ENCODE results near the gene MIER2.
"Not testable (repeated sequence)": the region's sequence is repeated elsewhere in the genome, so short reads cannot be mapped to it uniquely, and the experiment has no call there.

Gene MIER2, protein sequence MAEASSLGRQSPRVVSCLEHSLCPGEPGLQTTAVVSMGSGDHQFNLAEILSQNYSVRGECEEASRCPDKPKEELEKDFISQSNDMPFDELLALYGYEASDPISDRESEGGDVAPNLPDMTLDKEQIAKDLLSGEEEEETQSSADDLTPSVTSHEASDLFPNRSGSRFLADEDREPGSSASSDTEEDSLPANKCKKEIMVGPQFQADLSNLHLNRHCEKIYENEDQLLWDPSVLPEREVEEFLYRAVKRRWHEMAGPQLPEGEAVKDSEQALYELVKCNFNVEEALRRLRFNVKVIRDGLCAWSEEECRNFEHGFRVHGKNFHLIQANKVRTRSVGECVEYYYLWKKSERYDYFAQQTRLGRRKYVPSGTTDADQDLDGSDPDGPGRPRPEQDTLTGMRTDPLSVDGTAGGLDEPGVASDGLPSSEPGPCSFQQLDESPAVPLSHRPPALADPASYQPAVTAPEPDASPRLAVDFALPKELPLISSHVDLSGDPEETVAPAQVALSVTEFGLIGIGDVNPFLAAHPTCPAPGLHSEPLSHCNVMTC

GRCh38 chr19:344625-345319 is at the start of gene MIER2:
MIER2 (minus strand) TSS chr19:344796; CDS start chr19:344782, 14 bp downstream.
- peaks cover 36% of the 10 kb centered on the region for H3K4me1 ChIP-seq (ENCODE audit: control insufficient read depth, insufficient read depth, low read length)
- H3K27ac ChIP-seq (ENCODE audit: low read length), result peak within 1 kb of the TSS; percentile 41

GRCh38 chr19:393560-393959 is 49.0 kb upstream of the MIER2 start:
- not testable (repeated sequence) for H3K9ac ChIP-seq (ENCODE audit: low read length in 2 of 2); H3K9me3 ChIP-seq (ENCODE audit: control insufficient read depth in 2 of 2, low read length in 2 of 2); H3K4me1 ChIP-seq (ENCODE audit: control insufficient read depth, insufficient read depth, low read length); H3K36me3 ChIP-seq (ENCODE audit: control insufficient read depth in 2 of 2, insufficient read depth in 2 of 2, low read length in 2 of 2); H3K27ac ChIP-seq (ENCODE audit: low read length); H3K4me3 ChIP-seq (ENCODE audit: low read length in 2 of 2)
- H3K27me3 ChIP-seq (ENCODE audit: control insufficient read depth in 1 of 2, insufficient read depth in 2 of 2, low read length in 2 of 2), result peaks cover 9 to 21% of the 10 kb centered on the region in 2 donors

More at GRCh38 chr19:344625-345319, at the start of gene MIER2:
- H3K9ac ChIP-seq (ENCODE audit: low read length in 2 of 2), result peak within 1 kb of the TSS; percentile 69 to 72
- H3K36me3 ChIP-seq (ENCODE audit: control insufficient read depth in 2 of 2, insufficient read depth in 2 of 2, low read length in 2 of 2), result peaks cover 0 to 3% of the 10 kb centered on the region in 2 donors
- H3K27me3 ChIP-seq (ENCODE audit: control insufficient read depth in 1 of 2, insufficient read depth in 2 of 2, low read length in 2 of 2), result peaks cover 0 to 2% of the 10 kb centered on the region in 2 donors
- H3K4me3 ChIP-seq (ENCODE audit: low read length in 2 of 2), result peak within 1 kb of the TSS; percentile 71 to 78
- H3K9me3 ChIP-seq (ENCODE audit: control insufficient read depth in 2 of 2, low read length in 2 of 2), result no peaks in the 10 kb centered on the region

- no peaks in the 10 kb centered on the region for H3K36me3 ChIP-seq (ENCODE audit: control insufficient read depth in 2 of 2, insufficient read depth in 2 of 2, low read length in 2 of 2)
- H3K4me3 ChIP-seq (ENCODE audit: low read length in 2 of 2), result no peak overlapping the region
- H3K9ac ChIP-seq (ENCODE audit: low read length in 2 of 2), result no peak overlapping the region
Observed at GRCh38 chr19:392375-392970, 47.9 kb upstream of the MIER2 start.

DNA sequence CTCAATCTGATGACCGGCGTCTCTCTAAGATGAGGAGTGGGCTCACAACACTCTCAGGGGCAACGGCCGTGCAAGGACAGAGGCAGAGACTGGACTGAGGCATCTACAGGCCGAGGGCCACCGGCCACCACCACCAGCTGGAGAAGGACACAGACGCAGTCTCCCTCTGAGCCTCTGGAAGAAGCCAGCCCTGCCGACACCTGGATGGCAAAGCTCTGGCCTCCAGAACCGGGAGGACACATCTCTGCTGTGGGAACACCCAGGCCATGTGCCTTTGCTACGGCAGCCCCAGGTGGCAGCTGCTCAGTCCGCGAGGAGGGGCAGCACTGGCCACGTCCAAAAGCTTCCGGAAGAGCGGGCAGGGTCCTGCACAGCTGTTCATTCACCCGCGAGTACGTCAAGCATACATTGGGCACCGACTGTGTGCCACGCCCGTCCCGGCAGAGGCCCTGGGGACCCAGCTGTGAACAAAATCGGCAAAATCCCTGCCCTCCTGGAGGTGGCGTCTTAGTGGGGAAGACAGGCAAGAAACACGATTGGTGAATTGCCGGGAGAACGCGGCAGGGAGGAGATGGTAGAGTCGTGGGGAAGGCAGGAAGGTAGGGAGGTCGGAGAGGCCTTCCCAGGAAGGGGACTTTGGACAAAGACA is 47.3 kb upstream of the MIER2 start:
- Histone ChIP-seq H3K9ac (ENCODE audit: low read length in 2 of 2) (no peak overlapping the region), H3K9me3 (ENCODE audit: control insufficient read depth in 2 of 2, low read length in 2 of 2) (no peaks in the 10 kb centered on the region), H3K27me3 (ENCODE audit: control insufficient read depth in 1 of 2, insufficient read depth in 2 of 2, low read length in 2 of 2) (peaks cover 7 to 9% of the 10 kb centered on the region in 2 donors), H3K27ac (ENCODE audit: low read length) (no peak overlapping the region), H3K36me3 (ENCODE audit: control insufficient read depth in 2 of 2, insufficient read depth in 2 of 2, low read length in 2 of 2) (no peaks in the 10 kb centered on the region), H3K4me1 (ENCODE audit: control insufficient read depth, insufficient read depth, low read length) (no peaks in the 10 kb centered on the region), H3K4me3 (ENCODE audit: low read length in 2 of 2) (no peak overlapping the region)

More at GRCh38 chr19:392375-392970, 47.9 kb upstream of the MIER2 start:
- Histone ChIP-seq H3K27ac (ENCODE audit: low read length) (no peak overlapping the region), H3K27me3 (ENCODE audit: control insufficient read depth in 1 of 2, insufficient read depth in 2 of 2, low read length in 2 of 2) (peaks cover 7 to 11% of the 10 kb centered on the region in 2 donors), H3K4me1 (ENCODE audit: control insufficient read depth, insufficient read depth, low read length) (no peaks in the 10 kb centered on the region), H3K9me3 (ENCODE audit: control insufficient read depth in 2 of 2, low read length in 2 of 2) (no peaks in the 10 kb centered on the region)

DNA sequence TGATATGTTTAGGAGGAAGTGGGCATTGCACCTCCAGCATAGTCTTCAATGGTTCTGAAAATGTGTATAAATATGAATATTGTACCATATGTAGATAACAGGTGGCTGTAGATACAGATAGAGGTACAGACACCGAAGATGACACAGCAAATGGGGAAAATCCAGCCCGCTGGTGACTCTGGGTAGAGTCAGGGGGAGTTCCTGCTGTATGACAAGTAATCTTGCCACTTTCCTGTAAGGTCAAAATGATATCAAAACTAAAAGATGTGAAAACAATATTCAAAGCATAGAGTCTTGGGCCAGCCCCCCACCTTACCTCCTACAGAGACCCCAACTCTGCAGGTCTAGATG is 46.6 kb upstream of the MIER2 start:
- Histone ChIP-seq H3K27ac (ENCODE audit: low read length) (no peak overlapping the region), H3K36me3 (ENCODE audit: control insufficient read depth in 2 of 2, insufficient read depth in 2 of 2, low read length in 2 of 2) (no peaks in the 10 kb centered on the region), H3K27me3 (ENCODE audit: control insufficient read depth in 1 of 2, insufficient read depth in 2 of 2, low read length in 2 of 2) (peaks cover 7 to 9% of the 10 kb centered on the region in 2 donors), H3K9me3 (ENCODE audit: control insufficient read depth in 2 of 2, low read length in 2 of 2) (no peaks in the 10 kb centered on the region), H3K4me3 (ENCODE audit: low read length in 2 of 2) (no peak overlapping the region), H3K9ac (ENCODE audit: low read length in 2 of 2) (no peak overlapping the region), H3K4me1 (ENCODE audit: control insufficient read depth, insufficient read depth, low read length) (no peaks in the 10 kb centered on the region)

DNA sequence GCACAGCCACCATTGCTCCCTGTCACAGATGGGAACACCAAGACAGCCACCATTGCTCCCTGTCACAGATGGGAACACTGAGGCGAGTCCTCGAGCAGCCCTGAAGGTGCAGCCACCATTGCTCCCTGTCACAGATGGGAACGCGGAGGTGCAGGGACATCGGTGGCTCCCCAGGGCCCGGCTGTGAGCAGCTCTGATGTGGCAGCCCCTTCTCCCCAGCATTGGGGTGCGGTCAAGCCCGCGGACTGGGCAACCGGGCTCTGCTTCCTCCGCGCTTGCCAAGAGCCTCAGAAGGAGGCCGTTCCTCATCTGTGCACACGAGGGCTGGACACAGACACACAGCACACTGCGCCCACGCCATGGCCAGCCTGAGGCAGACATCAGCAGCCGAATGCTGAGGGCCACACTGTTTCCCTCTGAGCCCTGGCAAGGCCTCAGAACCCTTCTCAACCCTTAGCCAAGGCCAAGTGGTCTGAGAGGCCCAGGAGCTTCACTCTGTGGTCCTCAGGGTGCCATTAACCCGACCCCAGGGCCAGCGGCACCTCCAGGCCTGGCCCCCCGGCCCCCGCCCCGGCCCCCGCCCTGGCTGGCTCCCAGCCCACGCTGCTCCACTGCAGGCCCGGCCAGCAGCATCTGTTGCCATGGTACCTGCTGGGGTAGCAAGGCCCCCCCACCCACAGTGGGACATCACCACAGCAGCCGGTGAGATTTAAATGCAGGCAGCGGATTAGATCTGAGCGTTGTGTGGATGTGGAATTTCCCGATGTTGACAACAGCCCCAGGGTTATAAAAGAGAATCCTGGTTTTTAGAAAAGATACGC is 46.0 kb upstream of the MIER2 start:
- Histone ChIP-seq H3K27me3 (ENCODE audit: control insufficient read depth in 1 of 2, insufficient read depth in 2 of 2, low read length in 2 of 2) (peaks cover 7 to 9% of the 10 kb centered on the region in 2 donors), H3K4me1 (ENCODE audit: control insufficient read depth, insufficient read depth, low read length) (no peaks in the 10 kb centered on the region), H3K4me3 (ENCODE audit: low read length in 2 of 2) (no peak overlapping the region), H3K9me3 (ENCODE audit: control insufficient read depth in 2 of 2, low read length in 2 of 2) (no peaks in the 10 kb centered on the region), H3K27ac (ENCODE audit: low read length) (no peak overlapping the region), H3K9ac (ENCODE audit: low read length in 2 of 2) (no peak overlapping the region), H3K36me3 (ENCODE audit: control insufficient read depth in 2 of 2, insufficient read depth in 2 of 2, low read length in 2 of 2) (no peaks in the 10 kb centered on the region)

DNA sequence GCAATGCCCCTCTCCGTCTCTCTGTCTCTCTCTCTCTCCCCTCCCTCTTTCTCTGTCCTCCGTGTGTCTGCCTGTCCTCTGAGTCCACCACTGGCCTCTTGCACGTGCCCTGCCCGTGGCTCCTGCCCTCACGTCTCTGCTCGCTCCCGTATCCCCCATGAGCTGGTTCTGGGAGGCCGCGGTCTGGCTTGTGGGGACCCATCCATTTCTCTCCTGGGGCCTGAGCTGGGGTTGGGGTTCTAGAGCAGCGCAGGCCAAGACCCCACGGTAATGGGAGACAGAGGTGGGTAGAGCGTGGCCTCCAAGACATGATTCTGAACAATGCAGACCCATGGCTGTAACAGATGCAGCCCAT is 45.3 kb upstream of the MIER2 start:
- Histone ChIP-seq H3K9me3 (ENCODE audit: control insufficient read depth in 2 of 2, low read length in 2 of 2) (no peaks in the 10 kb centered on the region), H3K36me3 (ENCODE audit: control insufficient read depth in 2 of 2, insufficient read depth in 2 of 2, low read length in 2 of 2) (no peaks in the 10 kb centered on the region), H3K27ac (ENCODE audit: low read length) (no peak overlapping the region), H3K4me3 (ENCODE audit: low read length in 2 of 2) (no peak overlapping the region), H3K4me1 (ENCODE audit: control insufficient read depth, insufficient read depth, low read length) (no peaks in the 10 kb centered on the region), H3K27me3 (ENCODE audit: control insufficient read depth in 1 of 2, insufficient read depth in 2 of 2, low read length in 2 of 2) (peaks cover 7 to 9% of the 10 kb centered on the region in 2 donors), H3K9ac (ENCODE audit: low read length in 2 of 2) (no peak overlapping the region)

GRCh38 chr19:389255-389934 is 44.8 kb upstream of the MIER2 start:
- Histone ChIP-seq H3K27me3 (ENCODE audit: control insufficient read depth in 1 of 2, insufficient read depth in 2 of 2, low read length in 2 of 2) (peaks cover 7 to 9% of the 10 kb centered on the region in 2 donors), H3K4me3 (ENCODE audit: low read length in 2 of 2) (no peak overlapping the region), H3K27ac (ENCODE audit: low read length) (no peak overlapping the region), H3K9ac (ENCODE audit: low read length in 2 of 2) (no peak overlapping the region), H3K4me1 (ENCODE audit: control insufficient read depth, insufficient read depth, low read length) (no peaks in the 10 kb centered on the region), H3K9me3 (ENCODE audit: control insufficient read depth in 2 of 2, low read length in 2 of 2) (no peaks in the 10 kb centered on the region), H3K36me3 (ENCODE audit: control insufficient read depth in 2 of 2, insufficient read depth in 2 of 2, low read length in 2 of 2) (no peaks in the 10 kb centered on the region)

DNA sequence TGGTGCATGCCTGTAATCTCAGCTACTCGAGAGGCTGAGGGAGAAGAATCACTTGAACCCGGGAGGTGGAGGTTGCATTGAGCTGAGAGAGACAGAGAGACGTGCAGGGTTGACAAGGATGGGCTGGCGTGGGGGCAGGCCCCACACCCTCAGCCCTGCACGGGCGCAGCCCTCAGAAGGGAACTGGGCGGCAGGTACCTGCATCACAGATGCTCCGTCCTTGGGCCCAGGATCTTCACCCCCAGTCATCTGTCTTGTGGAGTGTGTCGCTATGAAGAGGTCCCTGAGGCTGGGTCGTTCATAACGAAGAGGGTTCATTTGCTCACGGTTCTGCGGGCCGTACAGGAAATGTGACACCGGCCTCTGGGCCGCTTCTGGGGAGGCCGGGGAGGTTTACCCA is 44.1 kb upstream of the MIER2 start:
- H3K4me3 ChIP-seq (ENCODE audit: low read length in 2 of 2), result no peak overlapping the region
- no peak overlapping the region for H3K27ac ChIP-seq (ENCODE audit: low read length)
- no peaks in the 10 kb centered on the region for H3K36me3 ChIP-seq (ENCODE audit: control insufficient read depth in 2 of 2, insufficient read depth in 2 of 2, low read length in 2 of 2)
- no peaks in the 10 kb centered on the region for H3K4me1 ChIP-seq (ENCODE audit: control insufficient read depth, insufficient read depth, low read length)
- H3K9ac ChIP-seq (ENCODE audit: low read length in 2 of 2), result no peak overlapping the region
- H3K27me3 ChIP-seq (ENCODE audit: control insufficient read depth in 1 of 2, insufficient read depth in 2 of 2, low read length in 2 of 2), result peaks cover 7 to 12% of the 10 kb centered on the region in 2 donors
- H3K9me3 ChIP-seq (ENCODE audit: control insufficient read depth in 2 of 2, low read length in 2 of 2), result no peaks in the 10 kb centered on the region

Data from stomach smooth muscle (tissue), 2 donors.